ENCODE data around the gene EOLA2.
"Not testable (repeated sequence)": the region's sequence is repeated elsewhere in the genome, so short reads cannot be mapped to it uniquely, and the experiment has no call there.

EOLA2 gene

DNA sequence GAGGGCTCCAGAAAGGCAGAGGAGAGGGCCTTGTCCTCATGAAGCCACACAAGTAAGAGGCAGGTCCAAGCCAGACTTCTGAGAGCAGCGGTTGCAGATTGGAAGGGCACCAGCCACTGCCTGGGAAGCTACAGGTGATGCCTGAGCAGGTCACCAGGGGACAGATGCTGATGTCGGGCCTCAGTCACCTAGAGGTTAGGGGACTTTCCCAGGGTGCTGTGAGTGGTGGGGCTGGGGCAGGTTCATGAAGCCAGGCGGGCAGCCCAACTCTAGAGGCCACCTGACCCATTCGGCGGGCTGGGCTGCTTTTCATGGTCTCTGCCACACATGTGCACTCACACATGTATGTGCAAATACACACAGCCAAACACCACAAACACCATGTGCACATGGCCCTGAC is 5.3 kb downstream of the EOLA2 start:
- DNase-seq (ENCODE audit: low read depth in 2 of 2), result not testable (repeated sequence)

DNA sequence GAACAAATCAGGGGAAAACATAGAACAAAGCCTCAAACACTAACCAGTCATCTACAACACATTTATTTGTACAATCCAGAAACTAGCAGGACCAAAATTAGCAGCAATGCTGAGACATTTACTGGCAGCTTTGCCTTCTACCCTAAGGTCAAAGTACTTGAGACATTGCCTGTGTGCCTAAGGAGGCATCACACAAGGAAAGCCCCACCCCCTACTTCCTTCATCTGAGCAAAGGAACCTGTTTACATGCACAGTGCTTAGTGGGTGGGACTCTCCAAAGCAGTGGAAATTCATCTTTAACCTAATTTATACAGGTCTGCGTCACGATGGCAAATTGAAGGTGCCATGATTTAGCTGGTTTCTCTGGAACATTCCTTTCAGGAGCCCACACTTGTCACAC is 6.1 kb downstream of the EOLA2 start:
- not testable (repeated sequence) for DNase-seq (ENCODE audit: low read depth in 2 of 2)

DNA sequence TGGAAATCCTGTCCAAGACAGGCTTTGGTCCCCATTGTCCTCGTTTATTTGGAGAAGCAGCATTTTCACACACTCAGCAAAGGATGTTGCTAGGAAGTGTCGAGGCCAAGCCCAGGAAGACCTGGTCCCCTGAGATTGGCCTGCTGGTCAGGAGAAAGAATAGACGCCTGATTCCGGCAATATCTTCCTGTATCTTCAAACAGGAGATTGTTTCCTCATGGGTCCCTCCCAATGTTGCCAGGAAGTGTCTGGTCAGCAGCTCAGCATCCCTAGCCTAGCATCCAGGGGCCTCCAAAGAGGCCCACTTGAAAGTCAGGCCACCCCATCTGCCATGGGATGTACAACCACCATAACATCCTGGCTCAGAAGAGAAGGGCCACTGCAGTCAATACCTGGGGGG is 6.9 kb downstream of the EOLA2 start:
- DNase-seq (ENCODE audit: low read depth in 2 of 2), result not testable (repeated sequence)

DNA sequence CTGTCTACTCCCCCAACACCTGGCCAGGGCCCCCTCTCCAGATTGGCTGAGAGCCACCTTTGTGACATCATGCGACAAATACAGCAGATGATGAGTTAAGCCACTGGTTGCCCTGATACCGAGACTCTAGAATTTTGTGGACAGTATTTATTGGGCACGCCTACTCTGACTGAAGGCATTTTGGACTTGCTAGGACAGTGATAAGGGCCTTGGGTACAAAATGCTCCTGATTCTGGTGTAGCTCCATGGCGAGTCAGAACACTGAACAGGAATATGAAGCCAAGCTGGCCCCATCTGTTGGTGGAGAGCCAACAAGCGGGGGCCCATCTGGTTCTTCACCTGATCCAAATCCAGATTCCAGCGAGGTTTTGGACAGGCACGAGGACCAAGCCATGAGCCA is 8.9 kb downstream of the EOLA2 start, which contains the start of gene HSFX4:
Gene HSFX4 (plus strand): TSS at position 174 of the 400 bp plus-strand sequence. CDS start 72 bp downstream, at position 246.
- not testable (repeated sequence) for DNase-seq (ENCODE audit: low read depth in 2 of 2)

DNA sequence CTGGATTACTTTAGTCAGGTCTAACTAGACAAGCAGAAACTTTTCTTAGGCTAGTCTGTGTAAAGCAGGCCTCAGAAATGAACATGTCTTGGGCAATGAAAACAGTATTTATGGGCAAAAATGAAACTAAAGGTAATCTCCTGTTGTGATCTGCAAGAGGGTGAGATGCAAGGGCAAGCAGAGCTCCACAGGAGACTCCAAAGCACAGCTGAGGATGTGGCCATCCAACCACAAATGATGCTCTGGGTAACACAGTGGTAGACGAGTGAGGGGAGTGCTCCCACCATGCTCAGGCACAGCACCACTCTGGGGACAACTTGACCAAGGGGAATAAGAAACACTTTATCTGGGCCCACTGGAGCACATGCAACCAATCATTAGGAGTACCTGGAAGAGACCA is 9.7 kb downstream of the EOLA2 start:
- DNase-seq (ENCODE audit: low read depth in 2 of 2), result not testable (repeated sequence)

DNA sequence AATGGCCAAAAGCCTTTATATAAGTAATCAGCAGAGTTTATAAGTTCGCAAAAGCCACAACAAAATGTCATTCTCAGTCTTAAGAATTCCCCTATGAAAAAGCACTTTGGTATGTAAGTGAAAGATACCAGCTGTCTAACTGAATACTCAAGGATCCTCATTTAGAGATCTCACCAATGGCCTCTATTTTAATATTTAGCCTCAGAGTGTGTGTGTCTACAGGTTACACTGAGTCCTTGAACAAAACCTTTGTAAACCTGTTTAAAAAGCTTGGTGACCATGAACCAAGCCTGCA is 10.4 kb downstream of the EOLA2 start:
- DNase-seq (ENCODE audit: low read depth in 2 of 2), result not testable (repeated sequence)

DNA sequence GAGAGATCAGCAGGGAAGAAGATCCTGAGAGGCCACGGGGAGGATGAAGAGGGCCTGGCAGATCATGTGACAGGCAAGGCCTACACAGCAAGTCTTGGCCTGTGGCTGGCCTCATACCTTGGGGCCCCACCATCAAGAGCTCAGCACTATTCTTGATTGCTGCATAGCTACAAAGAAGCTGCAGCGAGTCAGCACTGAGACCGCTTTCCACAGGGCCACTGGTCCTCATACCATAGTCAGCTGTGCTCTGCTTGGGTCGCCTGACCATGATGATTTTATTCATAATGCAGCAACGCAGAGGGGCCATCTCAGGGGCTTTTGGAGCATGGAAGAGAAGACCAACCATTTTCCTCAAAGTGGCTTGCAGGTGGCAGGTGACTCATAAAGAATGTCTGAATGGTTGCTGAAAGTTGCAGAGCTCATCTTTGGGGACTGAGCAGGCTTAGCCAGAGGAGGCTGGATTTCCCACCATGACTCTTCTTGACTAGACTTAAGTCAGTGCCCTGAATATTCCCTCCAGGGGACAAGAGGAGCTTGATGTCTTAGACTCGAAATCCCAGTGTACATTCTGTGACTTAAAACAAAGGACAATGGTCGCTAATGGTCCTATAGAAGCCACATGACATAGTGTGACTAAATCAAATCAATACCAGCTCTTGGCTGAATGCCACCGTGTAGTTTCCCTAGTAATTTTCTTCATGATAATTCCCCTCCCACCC is 10.9 kb downstream of the EOLA2 start:
- DNase-seq (ENCODE audit: low read depth in 2 of 2), result not testable (repeated sequence)

DNA sequence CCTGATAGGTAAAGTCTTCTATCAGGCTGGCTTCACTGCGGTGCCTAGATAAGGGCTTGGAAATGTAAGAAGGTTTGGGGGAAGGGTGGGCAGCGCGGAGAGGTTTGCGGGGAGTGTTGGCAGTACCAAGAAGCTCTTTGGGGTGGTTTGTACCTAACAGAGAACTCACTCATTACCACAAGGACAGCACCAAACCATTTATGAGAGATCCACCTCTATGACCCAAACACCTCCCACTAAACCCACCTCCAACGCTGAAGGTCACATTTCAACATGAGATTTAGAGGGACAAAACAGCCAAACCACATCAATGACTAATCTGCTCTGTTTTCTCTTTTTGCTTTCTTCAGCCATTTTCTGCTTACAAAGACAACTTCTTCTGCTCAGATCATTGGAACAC is 13.9 kb downstream of the EOLA2 start:
- DNase-seq (ENCODE audit: low read depth in 2 of 2), result not testable (repeated sequence)

DNA sequence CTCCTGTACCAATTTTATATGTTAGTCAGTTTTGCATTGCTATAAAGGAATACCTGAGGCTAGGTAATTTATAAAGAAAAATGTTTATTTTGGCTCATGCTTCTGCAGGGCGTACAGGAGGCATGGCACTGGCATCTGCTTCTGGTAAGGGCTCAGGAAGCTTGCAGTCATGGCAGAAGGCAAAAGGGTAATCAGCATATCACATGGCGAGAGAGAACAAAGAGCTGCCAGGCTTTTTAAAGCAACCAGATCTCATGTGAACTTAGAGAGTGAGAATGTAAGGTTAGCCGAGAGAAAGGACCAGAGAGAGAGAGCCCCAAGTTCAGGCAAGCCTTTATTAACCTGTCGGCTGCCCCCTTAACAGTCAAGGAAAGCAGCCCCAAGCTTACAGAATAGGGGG is 14.5 kb downstream of the EOLA2 start:
- not testable (repeated sequence) for DNase-seq (ENCODE audit: low read depth in 2 of 2)

DNA sequence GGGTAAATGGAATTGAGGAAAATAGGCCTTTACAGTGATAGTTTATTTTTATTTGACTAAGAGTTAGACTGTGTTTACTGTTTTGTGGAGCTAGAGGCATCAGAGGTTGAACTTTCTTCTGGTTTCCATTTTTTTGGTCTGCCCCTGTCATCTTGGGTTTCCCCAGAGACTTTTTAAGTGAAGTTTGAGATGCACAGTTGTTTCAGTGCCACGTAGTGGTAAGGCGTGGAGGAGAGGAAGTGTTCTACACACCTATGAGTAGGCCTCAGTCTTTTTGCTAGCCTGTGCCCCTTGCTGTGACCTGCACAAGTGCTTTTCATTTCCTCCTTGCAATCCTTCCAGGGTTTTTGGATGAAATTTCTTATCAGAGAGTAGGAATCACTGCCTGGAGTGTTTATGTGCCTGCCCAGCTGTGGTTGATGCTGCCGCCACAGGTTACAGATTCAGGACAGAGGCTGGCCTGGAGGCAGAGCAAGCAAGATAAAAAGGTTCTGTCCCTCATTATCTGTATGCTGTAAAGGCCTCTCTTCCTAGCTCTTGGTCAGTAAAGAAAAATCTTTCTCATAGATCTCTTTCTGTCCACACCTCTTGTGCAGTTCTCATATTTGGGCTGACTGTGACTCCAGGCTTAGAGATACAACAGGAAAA is 21.4 kb downstream of the EOLA2 start:
- DNase-seq (ENCODE audit: low read depth in 2 of 2), result no peak

DNA sequence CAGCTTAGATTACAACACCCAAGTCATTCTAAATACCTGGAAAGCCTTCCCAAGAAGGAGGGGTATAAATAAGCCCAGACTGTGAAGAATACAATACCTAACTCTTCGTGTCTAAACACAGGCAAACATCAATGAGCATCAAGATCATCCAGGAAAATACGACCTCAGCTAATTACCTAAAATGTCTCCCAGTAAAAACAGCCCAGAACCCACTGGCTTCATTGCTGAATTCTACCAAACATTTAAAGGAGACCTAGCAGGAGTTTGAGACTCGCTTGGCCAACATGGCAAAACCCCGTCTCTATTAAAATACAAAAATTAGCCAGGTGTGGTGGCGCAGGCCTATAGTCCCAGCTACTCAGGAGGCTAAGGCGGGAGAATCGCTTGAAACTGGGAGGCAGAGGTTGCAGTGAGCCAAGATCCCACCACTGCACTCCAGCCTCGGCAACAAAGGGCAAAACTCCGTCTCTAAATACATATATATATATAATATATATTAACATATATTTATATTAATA is 28.1 kb downstream of the EOLA2 start:
- DNase-seq (ENCODE audit: low read depth in 2 of 2), result no peak

DNA sequence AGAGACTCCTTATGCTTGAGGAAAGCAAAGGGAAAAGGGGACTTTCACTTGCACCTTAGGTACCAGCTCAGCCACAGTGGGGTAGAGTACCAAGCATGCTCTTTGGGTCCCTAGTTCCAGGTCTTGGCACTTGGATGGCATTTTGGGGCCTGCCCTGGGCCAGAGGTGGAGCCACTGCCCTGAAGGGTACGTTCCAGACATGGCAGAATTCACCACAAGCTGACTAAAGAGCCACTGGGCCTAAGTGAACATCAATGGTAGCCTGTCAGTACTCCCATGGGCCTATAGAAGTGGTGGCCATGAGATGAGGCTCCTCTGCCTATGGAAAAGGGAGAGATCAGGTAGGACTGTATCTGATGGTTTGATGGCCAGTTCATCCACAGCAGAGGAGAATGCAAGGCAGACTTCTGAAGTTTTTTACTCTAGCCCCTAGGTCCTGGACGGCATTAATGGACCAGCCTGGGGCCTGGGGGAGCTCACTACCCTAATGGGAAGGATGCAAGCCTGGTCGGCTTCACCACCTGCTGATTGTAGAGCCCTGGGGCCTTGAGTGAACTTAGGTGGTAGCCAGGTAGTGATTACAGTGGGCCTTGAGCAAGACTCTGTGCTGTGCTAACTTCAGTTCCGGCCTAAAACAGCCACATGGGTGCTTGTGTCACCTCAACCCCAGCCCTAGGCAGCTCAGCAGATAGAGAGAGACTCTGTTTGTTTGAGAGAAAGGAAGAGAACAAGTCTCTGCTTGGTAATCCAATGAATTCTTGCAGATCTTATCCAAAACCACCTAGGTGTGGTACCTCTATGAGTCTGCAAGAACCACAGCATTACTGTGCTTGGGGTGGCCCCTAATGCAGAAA is 28.7 kb downstream of the EOLA2 start:
- no peak for DNase-seq (ENCODE audit: low read depth in 2 of 2)

DNA sequence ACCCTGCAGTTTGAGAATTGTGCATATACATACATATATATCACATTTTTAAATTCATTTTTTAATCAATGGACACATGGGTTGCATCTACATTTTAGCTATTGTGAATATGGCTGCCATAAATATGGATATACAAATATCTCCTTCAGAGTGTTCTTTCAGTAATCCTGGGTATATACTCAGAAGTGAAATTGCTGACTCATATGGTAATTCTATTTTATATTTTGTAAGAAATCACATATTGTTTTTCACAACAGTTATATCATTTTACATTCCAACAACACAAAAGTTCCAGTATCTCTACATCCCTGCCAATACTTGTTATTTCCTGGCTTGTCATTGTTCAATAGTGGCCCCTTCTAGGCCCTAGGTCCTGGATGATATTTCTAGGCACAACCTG is 29.6 kb downstream of the EOLA2 start:
- no peak for DNase-seq (ENCODE audit: low read depth in 2 of 2)

DNA sequence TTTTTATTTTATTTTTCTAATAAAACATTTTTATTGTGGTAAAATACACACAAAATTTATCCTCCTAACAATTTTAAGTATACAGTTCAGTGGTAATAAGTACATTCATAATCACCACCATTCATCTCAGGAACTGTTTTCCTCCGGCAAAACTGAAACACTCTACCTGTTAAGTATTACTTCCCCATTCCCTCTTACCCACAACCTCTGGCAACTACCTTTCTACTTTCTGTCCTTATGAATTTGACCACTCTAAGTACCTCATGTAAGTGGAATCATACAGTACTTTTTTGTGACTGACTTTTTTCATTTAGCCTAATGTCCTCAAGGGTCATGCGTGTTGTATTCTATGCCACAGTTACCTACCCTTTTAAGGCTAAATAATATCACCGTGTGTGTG is 30.0 kb downstream of the EOLA2 start:
- no peak for DNase-seq (ENCODE audit: low read depth in 2 of 2)

DNA sequence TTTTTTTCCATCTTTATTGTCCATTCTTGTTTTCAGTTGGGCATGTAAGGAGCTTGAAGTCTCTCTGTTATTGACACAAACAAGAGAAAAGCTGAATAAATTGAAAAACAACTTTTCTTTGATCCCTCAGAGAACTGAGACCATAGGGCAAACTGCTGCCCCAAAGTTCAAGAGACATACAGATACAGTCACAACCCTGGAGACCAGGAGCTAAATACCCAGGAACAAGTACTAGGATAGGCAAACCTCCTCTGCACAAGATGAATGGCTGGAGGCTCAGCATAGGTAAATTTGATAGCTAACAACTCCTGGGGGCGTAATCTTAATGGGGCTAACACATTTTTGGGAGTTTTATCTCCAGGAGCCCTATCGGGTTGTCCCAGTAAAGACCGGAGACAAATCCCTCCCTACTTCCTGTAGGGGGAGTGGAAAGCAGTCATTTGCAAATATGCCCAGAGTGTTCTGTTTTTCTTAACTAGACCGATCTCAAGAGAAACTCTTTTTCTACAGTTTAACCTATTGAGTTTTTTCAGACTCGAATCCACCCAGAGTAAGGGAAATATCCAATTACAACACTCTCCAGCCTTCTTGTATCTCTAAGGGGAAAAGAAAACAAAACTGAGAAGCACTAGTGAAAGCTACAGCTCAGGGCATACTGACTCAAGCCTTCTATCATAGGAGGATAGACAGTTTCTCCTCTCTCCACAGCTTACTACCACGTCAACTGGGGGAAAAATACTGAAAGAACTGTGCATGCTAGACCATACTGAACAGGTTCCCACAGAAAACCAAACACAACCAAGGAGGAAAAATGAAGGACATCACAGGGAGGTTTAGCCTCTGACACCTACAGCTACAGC is 34.2 kb downstream of the EOLA2 start:
- DNase-seq (ENCODE audit: low read depth in 2 of 2), result no peak

DNA sequence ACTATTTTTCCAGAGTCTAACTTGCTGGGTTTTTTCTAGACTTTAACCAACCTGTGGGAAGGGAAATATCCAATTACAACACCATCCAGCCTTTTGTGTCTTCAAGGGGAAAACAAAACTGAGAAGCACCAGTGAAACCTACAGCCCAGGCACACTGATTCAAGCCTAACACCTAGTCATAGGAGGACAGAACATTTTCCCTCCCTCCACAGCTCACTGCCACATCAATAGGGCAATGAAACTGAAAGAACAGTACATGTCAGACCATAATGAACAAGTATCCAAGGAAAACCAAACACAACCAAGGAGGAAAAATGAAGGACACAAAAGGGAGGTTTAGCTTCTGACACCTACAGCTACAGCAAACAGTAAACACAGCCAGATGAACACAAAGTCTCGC is 39.7 kb downstream of the EOLA2 start:
- no peak for DNase-seq (ENCODE audit: low read depth in 2 of 2)

DNA sequence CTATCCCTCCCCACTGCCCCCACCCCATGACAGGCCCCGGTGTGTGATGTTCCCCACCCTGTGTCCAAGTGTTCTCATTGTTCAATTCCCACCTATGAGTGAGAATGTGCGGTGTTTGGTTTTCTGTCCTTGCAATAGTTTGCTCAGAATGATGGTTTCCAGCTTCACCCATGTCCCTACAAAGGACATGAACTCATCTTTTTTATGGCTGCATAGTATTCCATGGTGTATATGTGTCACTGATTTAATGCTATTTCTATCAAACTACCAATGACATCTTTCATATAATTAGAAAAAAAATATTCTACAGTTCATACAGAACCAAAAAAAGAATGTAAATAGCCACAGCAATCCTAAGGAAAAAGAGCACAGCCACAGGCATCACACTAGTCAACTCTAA is 47.5 kb downstream of the EOLA2 start:
- not testable (repeated sequence) for DNase-seq (ENCODE audit: low read depth in 2 of 2)
